IMR-90 (cell line): ENCODE results near the gene RPS8. TPM values are rescaled to one million over a fixed set of nuclear protein-coding genes. Genes with fewer than 3 reads are reported as not detected.

Source experiments
- ATAC-seq: fragments of 200-7000 bp; cut with Tn5 transposase; 2 replicates; pipeline ENCODE4 v1.9.1; 2020; ENCODE audit warnings: low read depth, mild to moderate bottlenecking, moderate library complexity
- BruUV-seq: library from RNA; stranded (reverse); fragments of 400-500 nt; replicated peaks from 2 replicates; lab custom pipeline; 2021; lab: Mats Ljungman, UMichigan
- CTCF ChIA-PET: fragments of 300-600 bp; formaldehyde crosslinking; extraction: SDS; loops from one replicate; lab custom pipeline; 2021; ENCODE audit warnings: antibody characterized with exemption; lab: Yijun Ruan, JAX
- POLR2A ChIA-PET: fragments of 300-600 bp; sonication (Branson Sonifier 250); formaldehyde crosslinking; loops from one replicate; lab custom pipeline; 2022; ENCODE audit warnings: antibody characterized with exemption; ENCODE audit not compliant: unreplicated experiment; lab: Charles Lee
- DNase-seq: peaks from one replicate; pipeline ENCODE4 v3.0.0; 2013
- H2AFZ ChIP-seq: replicated peaks from 2 replicates; pipeline ENCODE3; 2013; ENCODE audit warnings: low read length, mild to moderate bottlenecking; ENCODE audit not compliant: poor library complexity
- H2AK5ac ChIP-seq: 2 replicates; pipeline ENCODE4 v1.6.1; 2013; ENCODE audit warnings: low read depth, low read length, inconsistent platforms
- H2AK9ac ChIP-seq: replicated peaks from 2 replicates; pipeline ENCODE3; 2013; ENCODE audit warnings: mild to moderate bottlenecking, low read depth, low read length, moderate library complexity; ENCODE audit not compliant: poor library complexity
- H2BK120ac ChIP-seq: 2 replicates; pipeline ENCODE4 v1.6.1; 2013; ENCODE audit warnings: low read depth, low read length, inconsistent platforms
- H2BK15ac ChIP-seq: 3 replicates; pipeline ENCODE4 v1.6.1; 2013; ENCODE audit warnings: low read depth, low read length, inconsistent platforms
- H2BK20ac ChIP-seq: 2 replicates; pipeline ENCODE4 v1.6.1; 2013; ENCODE audit warnings: low read depth, mild to moderate bottlenecking, inconsistent platforms, low read length, moderate library complexity
- H2BK5ac ChIP-seq: 2 replicates; pipeline ENCODE4 v1.6.1; 2013; ENCODE audit warnings: mild to moderate bottlenecking, low read depth, low read length, inconsistent platforms; ENCODE audit not compliant: poor library complexity, severe bottlenecking
- H3K14ac ChIP-seq: replicated peaks from 2 replicates; pipeline ENCODE4 v1.6.1; 2013; ENCODE audit warnings: low read depth, low read length, inconsistent platforms
- H3K18ac ChIP-seq: 2 replicates; pipeline ENCODE4 v1.6.1; 2013; ENCODE audit warnings: low read depth, low read length, control low read depth
- H3K23ac ChIP-seq: 2 replicates; pipeline ENCODE4 v1.6.1; 2013; ENCODE audit warnings: low read depth, low read length, inconsistent platforms
- H3K27ac ChIP-seq: 2 replicates; pipeline ENCODE4 v1.5.1; 2013; ENCODE audit warnings: mild to moderate bottlenecking, control low read depth, low read length; ENCODE audit not compliant: insufficient read depth
- H3K27me3 ChIP-seq: 2 replicates; pipeline ENCODE4 v1.6.1; 2013; ENCODE audit warnings: low read length; ENCODE audit not compliant: control insufficient read depth, insufficient read depth
- H3K36me3 ChIP-seq: 2 replicates; pipeline ENCODE4 v1.6.1; 2013; ENCODE audit warnings: low read length, mixed read lengths; ENCODE audit not compliant: control insufficient read depth, insufficient read depth
- H3K4ac ChIP-seq: 2 replicates; pipeline ENCODE4 v1.6.1; 2013; ENCODE audit warnings: low read depth, low read length, inconsistent platforms
- H3K4me1 ChIP-seq: 2 replicates; pipeline ENCODE4 v1.6.1; 2013; ENCODE audit warnings: low read length, mixed read lengths; ENCODE audit not compliant: control insufficient read depth, insufficient read depth
- H3K4me2 ChIP-seq: 2 replicates; pipeline ENCODE4 v1.6.1; 2013; ENCODE audit warnings: low read depth, mild to moderate bottlenecking, control low read depth, low read length, moderate library complexity
- H3K4me3 ChIP-seq: 2 replicates; pipeline ENCODE4 v1.5.1; 2013; ENCODE audit warnings: low read depth, mild to moderate bottlenecking, control low read depth, low read length, moderate library complexity; ENCODE audit not compliant: insufficient read depth
- H3K56ac ChIP-seq: 2 replicates; pipeline ENCODE4 v1.6.1; 2013; ENCODE audit warnings: low read length, inconsistent platforms; ENCODE audit not compliant: insufficient read depth; ENCODE audit errors: extremely low read depth
- H3K79me1 ChIP-seq, 2 experiments: 2 replicates each; pipeline ENCODE4 v1.6.1; 2013; ENCODE audit warnings: low read length in 2 of 2, inconsistent platforms in 1 of 2, low read depth in 1 of 2
- H3K9ac ChIP-seq: 2 replicates; pipeline ENCODE4 v1.6.1; 2013; ENCODE audit warnings: low read depth, low read length, control low read depth
- H3K9me1 ChIP-seq: 2 replicates; pipeline ENCODE4 v1.6.1; 2013; ENCODE audit warnings: low read length, inconsistent platforms; ENCODE audit not compliant: insufficient read depth
- H3K9me3 ChIP-seq: 2 replicates; pipeline ENCODE4 v1.6.1; 2013; ENCODE audit warnings: low read length; ENCODE audit not compliant: control insufficient read depth, insufficient read depth
- H4K20me1 ChIP-seq: 2 replicates; pipeline ENCODE4 v1.6.1; 2013; ENCODE audit warnings: low read length, inconsistent platforms; ENCODE audit not compliant: insufficient read depth
- H4K5ac ChIP-seq: 2 replicates; pipeline ENCODE4 v1.6.1; 2013; ENCODE audit warnings: mild to moderate bottlenecking, low read depth, low read length, control low read depth
- H4K8ac ChIP-seq, 2 experiments: 2 replicates each; pipeline ENCODE4 v1.6.1; 2013; ENCODE audit warnings: low read depth in 2 of 2, low read length in 2 of 2, control low read depth in 1 of 2, inconsistent platforms in 1 of 2
- H4K91ac ChIP-seq: 2 replicates; pipeline ENCODE4 v1.6.1; 2013; ENCODE audit warnings: low read depth, low read length, inconsistent platforms; ENCODE audit not compliant: insufficient read depth
- FOS ChIP-seq: fragments of 150-350 bp; IDR thresholded peaks from 2 replicates; pipeline ENCODE4 v1.6.1; 2016; ENCODE audit warnings: low read depth, low read length
- MAZ ChIP-seq: IDR thresholded peaks from 2 replicates; pipeline ENCODE4 v1.6.1; 2012; ENCODE audit warnings: low read depth, mild to moderate bottlenecking, low read length, improper control_type of control experiment, moderate library complexity, borderline replicate concordance
- NFE2L2 ChIP-seq: fragments of 150-350 bp; IDR thresholded peaks from 2 replicates; pipeline ENCODE4 v1.6.1; 2016; ENCODE audit warnings: low read depth, mild to moderate bottlenecking, low read length
- RCOR1 ChIP-seq: IDR thresholded peaks from 2 replicates; pipeline ENCODE4 v1.6.1; 2012; ENCODE audit warnings: mild to moderate bottlenecking, low read length, improper control_type of control experiment; ENCODE audit not compliant: insufficient replicate concordance
- RFX5 ChIP-seq: IDR thresholded peaks from 2 replicates; pipeline ENCODE4 v1.8.0; 2012; ENCODE audit warnings: low read depth, mild to moderate bottlenecking, low read length, moderate library complexity
- WGBS, 2 experiments: methylation state at CpG; one replicate each; pipeline versions ENCODE4 v1.1.5 to v1.1.7; 2013; ENCODE audit warnings: missing lambda C conversion rate in 2 of 2; ENCODE audit not compliant: insufficient read length in 1 of 2; ENCODE audit errors: extremely low coverage in 2 of 2; 5-methylcytosine and 5-hydroxymethylcytosine counted together
- dilution Hi-C: fragments of 300-500 bp; cut with HindIII; formaldehyde crosslinking; loops from one replicate; pipeline ENCODE4 v1.14.3; 2018; ENCODE audit warnings: low sequenced_read_pairs; ENCODE audit not compliant: unreplicated experiment
- in situ Hi-C: fragments of 300-500 bp; cut with MboI; formaldehyde crosslinking; loops from 3 replicates; pipeline ENCODE4 v1.14.3; 2019; ENCODE audit warnings: low sequenced_read_pairs, inconsistent platforms, mixed read lengths
- intact Hi-C: fragments of 100-400 bp; cut with micrococcal nuclease; formaldehyde crosslinking; loops from 2 replicates; pipeline ENCODE4 v1.10.0; 2022
- polyA plus RNA-seq, 3 experiments: library from polyadenylated mRNA; depleted of rRNA; stranded (reverse); fragments of >200 nt; gene quantifications; 2 replicates each; pipeline ENCODE4 v1.2.3, GENCODE V29; 2012; ENCODE audit warnings: low replicate concordance in 1 of 3
- total RNA-seq: library from RNA; depleted of rRNA; stranded (reverse); fragments of >200 nt; gene quantifications from 2 replicates; pipeline ENCODE4 v1.2.3, GENCODE V29; 2012

RPS8 gene
- total and polyA plus RNA-seq, 2 of the 4 experiments (the other 2 are of a cell fraction) = 2,171 to 2,255 TPM

- H4K91ac ChIP-seq = no peak overlapping the region
- ChIA-PET POLR2A (no interaction called here), CTCF (no interaction called here)
- dilution Hi-C loops = no loop called here
- H2AK9ac ChIP-seq = no peak overlapping the region
- H3K9me3 ChIP-seq = no peaks in the 10 kb centered on the region
- no peak overlapping the region for H3K18ac ChIP-seq
- peaks cover 17 to 65% of the 10 kb centered on the region in 2 experiments for H3K79me1 ChIP-seq
- no peak overlapping the region for H2AK5ac ChIP-seq
- no peak overlapping the region for H4K5ac ChIP-seq
- no peak overlapping the region for H3K4me3 ChIP-seq
- intact Hi-C loops = no loop called here
- H3K27me3 ChIP-seq = no peaks in the 10 kb centered on the region; the same call in 1 of the 2 replicates
- H4K8ac ChIP-seq = no peak overlapping the region
- H3K36me3 ChIP-seq = peaks cover 44% of the 10 kb centered on the region
- no peak overlapping the region for H2BK120ac ChIP-seq
- no peak overlapping the region for H3K14ac ChIP-seq
- WGBS, 2 experiments = 100% methylated on average over 3 of the region's 6 CpGs; no CpG with 5 or more reads in 1 of the 2 experiments
- TF ChIP-seq RCOR1 = no peak
- TF ChIP-seq NFE2L2 = no peak
- no peak for TF ChIP-seq MAZ
- no peak for TF ChIP-seq FOS
- TF ChIP-seq RFX5 = no peak
- H3K27ac ChIP-seq = no peak overlapping the region
- H3K4me2 ChIP-seq = no peak overlapping the region; the same call in 1 of the 2 replicates
- H3K23ac ChIP-seq = no peak overlapping the region
- H2BK5ac ChIP-seq = no peak overlapping the region
- H2BK20ac ChIP-seq = no peak overlapping the region
- in situ Hi-C loops = no loop called here
- H3K56ac ChIP-seq = no peak overlapping the region
- peaks cover 17% of the 10 kb centered on the region for H3K4me1 ChIP-seq
- no peak overlapping the region for H3K4ac ChIP-seq
- no peak overlapping the region for H3K9ac ChIP-seq
- no peak overlapping the region for H2BK15ac ChIP-seq
- ATAC-seq = no peak
- no peak for DNase-seq
- peaks cover 19% of the 10 kb centered on the region for H3K9me1 ChIP-seq
- peaks cover 51% of the 10 kb centered on the region for H4K20me1 ChIP-seq
- H2AFZ ChIP-seq = no peak overlapping the region
- BruUV-seq = no TSS peak
Measured at GRCh38 chr1:44778705-44779576, 3.6 kb downstream of the RPS8 start.
